ENCODE results near the gene DPP6. TPM values are rescaled to one million over a fixed set of nuclear protein-coding genes. Genes with fewer than 3 reads are reported as not detected.

Gene DPP6
- total RNA-seq, 1 experiment from 2014 or later = 1.3 TPM

GRCh38 chr7:154857728-154858681, 805.8 kb downstream of the DPP6 start:
- peak; percentile 30 for DNase-seq (ENCODE audit: low read depth)

GRCh38 chr7:154858836-154859537, 806.8 kb downstream of the DPP6 start:
- DNase-seq (ENCODE audit: low read depth) = no peak

GRCh38 chr7:154859747-154860620, 807.8 kb downstream of the DPP6 start:
- no peak for DNase-seq (ENCODE audit: low read depth)

DNA sequence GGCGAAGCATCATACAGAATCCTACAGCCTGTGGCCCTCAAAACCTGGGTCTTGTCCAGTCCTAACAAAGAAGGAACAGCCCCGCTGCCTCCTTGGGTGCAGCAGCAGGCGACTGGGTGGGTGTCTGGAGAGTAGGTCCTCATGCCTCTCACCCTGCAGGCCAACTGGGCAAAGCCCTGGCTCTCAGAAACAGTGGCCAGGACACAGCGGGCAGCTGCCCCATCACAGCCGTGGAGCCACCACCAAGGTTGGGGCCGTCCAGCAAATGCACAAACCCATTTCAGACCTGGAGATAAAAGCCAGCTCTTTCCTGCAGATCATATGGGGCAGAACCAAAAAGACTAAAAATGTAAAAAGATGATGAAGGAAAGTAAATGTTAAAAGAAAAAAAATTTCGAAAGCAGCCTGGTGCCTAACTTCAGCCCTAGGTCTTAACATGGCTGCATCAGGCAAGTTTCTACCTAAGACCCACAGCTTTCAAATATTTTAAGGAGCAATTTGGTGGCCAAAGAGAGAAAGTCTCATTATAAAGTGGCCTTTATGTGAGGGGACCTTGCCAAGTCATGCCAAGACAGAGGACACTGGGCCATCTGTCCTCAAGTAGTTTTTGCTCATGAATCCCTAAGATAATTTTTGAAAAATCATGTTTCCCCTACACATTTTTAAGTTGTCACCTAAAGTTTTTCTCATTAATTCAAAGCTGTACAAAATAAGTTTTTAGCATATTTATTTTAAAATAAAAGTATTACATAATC, 808.6 kb downstream of the DPP6 start:
- DNase-seq (ENCODE audit: low read depth) = no peak

- DNase-seq (ENCODE audit: low read depth) = no peak
These were observed 809.4 kb downstream of the DPP6 start for GRCh38 chr7:154861589-154861988.

- DNase-seq (ENCODE audit: low read depth) = no peak
These were observed 810.1 kb downstream of the DPP6 start for GRCh38 chr7:154862153-154862791.

GRCh38 chr7:154863766-154864522, 811.7 kb downstream of the DPP6 start:
- no peak for DNase-seq (ENCODE audit: low read depth)

- DNase-seq (ENCODE audit: low read depth) = no peak
These were observed 812.3 kb downstream of the DPP6 start for GRCh38 chr7:154864523-154864891.

GRCh38 chr7:154865984-154866685, 813.9 kb downstream of the DPP6 start:
- no peak for DNase-seq (ENCODE audit: low read depth)

DNA sequence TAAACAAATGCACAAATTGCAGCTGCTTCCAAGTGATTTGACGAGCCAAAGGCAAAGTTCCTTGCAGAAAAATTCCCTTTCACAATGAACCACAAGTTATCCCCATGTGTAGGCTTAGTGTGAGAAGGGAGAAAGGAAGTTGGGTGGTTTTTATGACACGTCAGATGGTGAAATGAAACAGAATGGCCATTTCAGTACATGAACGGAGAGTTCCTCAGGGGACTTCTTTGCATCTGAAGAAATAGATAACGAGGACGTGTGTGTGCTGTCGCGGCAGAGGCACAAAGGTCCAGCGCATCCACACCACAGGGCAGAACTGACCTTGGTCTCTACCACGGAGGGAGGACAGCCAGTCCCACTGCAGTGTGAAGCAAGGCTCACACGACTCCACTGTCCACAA, 814.9 kb downstream of the DPP6 start:
- DNase-seq (ENCODE audit: low read depth) = no peak

DNA sequence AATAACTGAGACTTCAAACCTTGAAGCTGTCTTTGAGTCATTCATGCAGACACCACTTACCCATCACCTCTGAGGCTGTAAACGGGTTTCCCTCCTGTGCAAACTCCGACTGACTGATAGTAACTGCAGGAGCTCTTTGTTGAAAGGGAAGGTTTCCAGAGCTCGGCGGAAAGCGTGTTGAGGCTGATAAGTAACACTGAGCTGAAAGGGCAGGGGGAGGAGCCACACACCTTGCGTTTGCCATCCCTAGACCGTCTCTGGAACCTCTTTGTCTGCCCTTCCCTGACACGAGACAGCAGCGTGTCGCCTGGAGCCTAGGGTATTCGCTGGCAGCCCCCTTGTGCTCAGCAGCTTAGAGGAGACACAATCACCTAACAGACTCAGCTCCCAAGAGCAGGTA, 816.7 kb downstream of the DPP6 start:
- no peak for DNase-seq (ENCODE audit: low read depth)

GRCh38 chr7:154869436-154869835, 817.2 kb downstream of the DPP6 start:
- DNase-seq (ENCODE audit: low read depth) = no peak

GRCh38 chr7:154871507-154871906, 819.3 kb downstream of the DPP6 start:
- no peak for DNase-seq (ENCODE audit: low read depth)

DNA sequence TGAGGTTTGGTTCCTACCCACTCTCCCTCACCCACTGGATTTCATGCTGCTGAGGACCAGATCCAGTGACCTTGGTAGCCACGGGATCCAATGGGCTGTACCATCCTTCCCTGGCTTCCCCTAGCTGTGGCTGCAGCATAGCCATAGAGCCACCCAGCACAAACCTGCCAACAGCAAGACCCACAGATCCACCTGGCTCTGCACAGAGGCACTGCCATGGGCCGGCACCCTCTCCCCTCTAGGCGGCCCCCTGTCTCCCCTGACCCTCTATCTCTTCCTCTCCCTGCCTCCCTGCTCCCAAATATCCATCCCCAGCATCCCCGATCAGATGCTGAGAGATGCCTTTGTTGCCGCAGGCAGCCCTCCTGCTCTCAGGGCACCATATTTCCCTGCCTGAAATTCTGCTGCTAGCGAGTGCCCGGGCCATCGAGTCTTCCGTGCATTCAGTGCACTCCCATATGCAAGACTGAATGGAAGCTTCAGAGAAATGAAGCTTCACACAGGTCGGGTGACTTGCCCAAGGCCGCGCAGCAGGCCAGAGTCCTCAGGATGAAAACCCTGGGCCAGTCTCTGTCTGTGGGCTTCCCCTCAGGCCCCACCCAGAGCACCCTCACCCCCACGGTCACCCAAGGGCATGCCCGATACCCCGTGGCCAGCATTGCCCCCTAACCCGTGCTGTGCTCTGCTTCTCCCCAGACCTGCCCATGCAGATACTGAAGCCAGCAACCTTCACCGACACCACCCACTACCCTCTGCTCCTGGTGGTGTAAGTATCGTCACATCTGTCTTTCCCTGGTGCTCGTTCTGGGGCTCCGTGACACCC, 819.9 kb downstream of the DPP6 start:
- DNase-seq (ENCODE audit: low read depth) = no peak

DNA sequence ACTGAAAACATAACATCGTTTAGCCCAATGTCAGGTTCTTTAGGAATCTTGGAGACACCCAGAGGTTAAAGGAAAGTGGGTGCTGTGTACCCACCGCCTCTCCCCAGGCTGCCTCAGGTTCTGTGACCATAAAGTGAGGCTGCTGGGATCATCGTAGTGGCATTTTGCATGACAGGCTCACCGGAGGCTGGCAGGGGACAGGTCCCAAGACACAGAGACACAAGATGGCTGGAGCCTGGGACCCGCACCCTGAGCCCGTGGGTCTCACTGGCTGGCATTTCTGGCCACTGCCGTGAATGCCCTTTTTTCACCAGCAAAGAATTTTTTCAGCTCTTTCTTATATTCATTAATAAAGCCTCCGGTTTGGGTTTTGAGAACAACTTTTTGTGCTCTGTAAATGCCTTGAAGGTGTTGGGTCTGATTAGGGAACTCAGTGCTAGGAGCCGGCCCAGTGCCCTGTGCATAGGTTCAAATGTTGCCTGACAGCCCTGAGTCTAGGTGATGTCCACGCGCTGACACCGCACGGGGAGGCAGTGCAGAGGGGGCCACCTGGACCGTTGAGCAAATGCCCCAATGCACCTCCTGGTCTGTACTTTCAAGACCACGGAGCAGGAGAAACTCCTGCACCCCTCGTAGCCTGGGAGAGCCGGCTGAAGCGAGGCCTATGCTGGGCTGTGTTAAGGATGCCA, 820.8 kb downstream of the DPP6 start:
- no peak for DNase-seq (ENCODE audit: low read depth)

- no peak for DNase-seq (ENCODE audit: low read depth)
These were observed 821.4 kb downstream of the DPP6 start for GRCh38 chr7:154873500-154874121.

DNA sequence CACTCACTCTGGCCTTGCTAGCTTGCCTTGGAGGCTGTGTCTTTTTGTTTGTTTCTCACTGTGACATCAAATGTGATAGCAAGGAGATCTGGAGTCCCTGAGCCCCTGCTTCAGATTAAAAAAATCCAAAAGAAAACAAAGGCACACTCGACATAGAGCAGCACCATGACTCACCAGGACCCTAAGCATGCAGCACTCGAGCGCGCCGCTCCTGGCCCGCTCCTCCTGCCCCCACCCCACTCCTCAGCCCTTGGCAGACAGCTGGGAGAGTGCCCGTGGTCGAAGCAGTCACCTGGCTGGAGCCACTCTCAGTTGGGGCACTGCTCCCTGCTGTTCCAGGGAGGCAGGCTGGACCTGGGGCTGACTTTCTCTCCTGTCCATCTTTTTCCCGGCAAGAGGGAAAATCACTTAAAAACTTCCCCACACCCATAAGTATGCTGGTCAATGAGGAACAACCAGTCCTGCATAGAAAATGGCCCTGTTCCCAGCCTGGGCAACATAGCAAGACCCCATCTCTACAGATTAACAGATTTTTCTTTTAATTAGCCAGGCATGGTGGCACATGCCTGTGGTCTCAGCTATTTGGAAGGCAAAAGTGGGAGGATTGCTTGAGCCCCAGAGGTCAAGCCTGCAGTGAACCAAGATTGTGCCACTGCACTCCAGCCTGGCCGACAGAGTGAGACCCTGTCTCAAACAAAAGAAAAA, 822.4 kb downstream of the DPP6 start:
- no peak for DNase-seq (ENCODE audit: low read depth)
